NB4 (cell line): Measurements from ENCODE around the gene TNXB.

Experiments used
- CTCF ChIP-seq: IDR thresholded peaks from one replicate; pipeline ENCODE4 v1.5.1; 2012; ENCODE audit warnings: low read depth, low read length
- POLR2A ChIP-seq: IDR thresholded peaks from 2 replicates; pipeline ENCODE4 v1.6.1; 2011; ENCODE audit warnings: mild to moderate bottlenecking; ENCODE audit not compliant: insufficient read length; ENCODE audit errors: extremely low read depth

GRCh38 chr6:32123681-32124080 is 14.5 kb upstream of the TNXB start:
- no peak for TF ChIP-seq POLR2A
- TF ChIP-seq CTCF: no peak
